Thyroid gland (tissue), 4 donors: Measurements from ENCODE around the gene BMP8B.

ENCODE experiments used
- POLR2A ChIP-seq, 2 donors: fragments of 450-650 bp; IDR thresholded peaks; one replicate each; pipeline ENCODE4 v1.6.1; 2017; ENCODE audit warnings: antibody characterized with exemption in 2 of 2, mild to moderate bottlenecking in 2 of 2, moderate library complexity in 1 of 2
- TF ChIP-seq, protein P1 (sequence below), 6 experiments: fragments of 200-600 bp in 3 of 6; fragments of 450-650 bp in 3 of 6; sonication (generic) in 3 of 6; IDR thresholded peaks; one replicate each; pipeline ENCODE4 v1.5.1; 2016 to 2019; ENCODE audit warnings: antibody characterized with exemption in 6 of 6, mild to moderate bottlenecking in 2 of 6, inconsistent platforms in 1 of 6, moderate library complexity in 1 of 6

DNA sequence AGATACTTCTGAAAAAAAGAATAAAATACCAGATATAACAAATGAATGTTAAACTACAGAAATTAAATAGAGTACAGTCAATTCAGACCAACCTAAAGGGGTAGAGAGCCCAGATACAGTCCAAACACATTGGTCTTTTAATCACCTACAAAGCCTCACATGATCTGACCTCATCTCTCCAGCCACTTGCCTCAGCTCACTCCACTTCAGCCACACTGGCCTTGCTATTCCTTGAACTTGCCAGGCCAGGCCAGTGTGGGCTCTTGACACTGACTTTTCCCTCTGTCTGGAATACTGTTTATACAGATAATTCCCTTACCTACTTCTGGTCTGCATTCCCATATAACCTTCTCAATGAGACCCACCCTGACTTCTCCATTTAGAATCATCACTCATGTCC is 67.0 kb downstream of the BMP8B start:
- TF ChIP-seq, protein P1, sequence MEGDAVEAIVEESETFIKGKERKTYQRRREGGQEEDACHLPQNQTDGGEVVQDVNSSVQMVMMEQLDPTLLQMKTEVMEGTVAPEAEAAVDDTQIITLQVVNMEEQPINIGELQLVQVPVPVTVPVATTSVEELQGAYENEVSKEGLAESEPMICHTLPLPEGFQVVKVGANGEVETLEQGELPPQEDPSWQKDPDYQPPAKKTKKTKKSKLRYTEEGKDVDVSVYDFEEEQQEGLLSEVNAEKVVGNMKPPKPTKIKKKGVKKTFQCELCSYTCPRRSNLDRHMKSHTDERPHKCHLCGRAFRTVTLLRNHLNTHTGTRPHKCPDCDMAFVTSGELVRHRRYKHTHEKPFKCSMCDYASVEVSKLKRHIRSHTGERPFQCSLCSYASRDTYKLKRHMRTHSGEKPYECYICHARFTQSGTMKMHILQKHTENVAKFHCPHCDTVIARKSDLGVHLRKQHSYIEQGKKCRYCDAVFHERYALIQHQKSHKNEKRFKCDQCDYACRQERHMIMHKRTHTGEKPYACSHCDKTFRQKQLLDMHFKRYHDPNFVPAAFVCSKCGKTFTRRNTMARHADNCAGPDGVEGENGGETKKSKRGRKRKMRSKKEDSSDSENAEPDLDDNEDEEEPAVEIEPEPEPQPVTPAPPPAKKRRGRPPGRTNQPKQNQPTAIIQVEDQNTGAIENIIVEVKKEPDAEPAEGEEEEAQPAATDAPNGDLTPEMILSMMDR (IDR thresholded peaks at IDR 0.05) = no peak
- no peak for TF ChIP-seq POLR2A (IDR thresholded peaks at IDR 0.05)
